Gastroesophageal sphincter (tissue), 3 donors: ENCODE results near the gene SBK1.
"Not testable (repeated sequence)": the region's sequence is repeated elsewhere in the genome, so short reads cannot be mapped to it uniquely, and the experiment has no call there.

Experiments
- EP300 ChIP-seq: sonication (generic); formaldehyde crosslinking; IDR thresholded peaks from one replicate; pipeline ENCODE4 v1.6.1; 2017; ENCODE audit warnings: antibody characterized with exemption, mild to moderate bottlenecking
- POLR2AphosphoS5 ChIP-seq: sonication (generic); formaldehyde crosslinking; IDR thresholded peaks from one replicate; pipeline ENCODE4 v1.6.1; 2017; ENCODE audit warnings: antibody characterized with exemption
- TF ChIP-seq, protein P1 (sequence below), 4 experiments: fragments of 200-600 bp in 2 of 4; fragments of 450-650 bp in 2 of 4; sonication (generic) in 1 of 4; IDR thresholded peaks; one replicate each; pipeline ENCODE4 v1.5.1; 2017 to 2019; ENCODE audit warnings: antibody characterized with exemption in 4 of 4, mild to moderate bottlenecking in 2 of 4, moderate library complexity in 2 of 4

DNA sequence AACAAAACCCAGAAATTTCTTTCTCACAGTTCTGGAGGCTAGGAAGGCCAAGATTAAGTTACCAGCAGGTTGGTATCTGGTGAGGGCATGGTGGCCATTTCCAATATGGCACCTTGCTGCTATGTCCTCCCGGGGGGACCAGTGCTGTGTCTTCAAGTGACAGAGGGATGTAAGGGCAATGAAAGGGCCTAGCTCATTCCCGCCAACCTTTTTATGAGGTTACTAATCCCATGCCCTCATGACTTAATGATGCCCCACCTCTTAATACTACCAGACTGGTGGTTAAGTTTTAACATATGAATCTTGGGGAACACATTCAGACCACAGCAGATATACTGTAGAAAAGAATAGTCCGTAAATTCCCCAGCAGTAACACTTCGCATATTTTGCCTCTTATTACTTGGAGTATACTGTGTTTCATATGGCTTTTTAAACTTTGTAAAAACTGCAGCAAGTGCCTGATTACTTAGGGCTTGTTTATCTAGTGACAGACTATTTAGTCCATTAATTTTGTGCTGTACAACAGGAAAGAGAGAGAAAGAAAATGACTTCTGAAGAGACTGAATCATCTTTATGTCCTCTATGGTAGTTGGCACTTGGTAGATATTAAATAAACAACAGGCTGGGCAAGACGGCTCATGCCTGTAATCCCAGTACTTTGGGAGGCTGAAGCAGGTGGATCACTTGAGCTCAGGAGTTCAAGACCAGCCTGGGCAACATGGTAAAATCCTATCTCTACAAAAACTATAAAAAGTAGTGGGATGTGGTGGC lies 44.8 kb downstream of the SBK1 start:
- TF ChIP-seq POLR2AphosphoS5, EP300: not testable (repeated sequence)
- TF ChIP-seq, protein P1, sequence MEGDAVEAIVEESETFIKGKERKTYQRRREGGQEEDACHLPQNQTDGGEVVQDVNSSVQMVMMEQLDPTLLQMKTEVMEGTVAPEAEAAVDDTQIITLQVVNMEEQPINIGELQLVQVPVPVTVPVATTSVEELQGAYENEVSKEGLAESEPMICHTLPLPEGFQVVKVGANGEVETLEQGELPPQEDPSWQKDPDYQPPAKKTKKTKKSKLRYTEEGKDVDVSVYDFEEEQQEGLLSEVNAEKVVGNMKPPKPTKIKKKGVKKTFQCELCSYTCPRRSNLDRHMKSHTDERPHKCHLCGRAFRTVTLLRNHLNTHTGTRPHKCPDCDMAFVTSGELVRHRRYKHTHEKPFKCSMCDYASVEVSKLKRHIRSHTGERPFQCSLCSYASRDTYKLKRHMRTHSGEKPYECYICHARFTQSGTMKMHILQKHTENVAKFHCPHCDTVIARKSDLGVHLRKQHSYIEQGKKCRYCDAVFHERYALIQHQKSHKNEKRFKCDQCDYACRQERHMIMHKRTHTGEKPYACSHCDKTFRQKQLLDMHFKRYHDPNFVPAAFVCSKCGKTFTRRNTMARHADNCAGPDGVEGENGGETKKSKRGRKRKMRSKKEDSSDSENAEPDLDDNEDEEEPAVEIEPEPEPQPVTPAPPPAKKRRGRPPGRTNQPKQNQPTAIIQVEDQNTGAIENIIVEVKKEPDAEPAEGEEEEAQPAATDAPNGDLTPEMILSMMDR (IDR thresholded peaks at IDR 0.05), result not testable (repeated sequence)
